Activated B cell treated with CpG ODN at 0.5 μM for 24 hours (primary cell): ENCODE results near the gene DUS1L. TPM values are rescaled to one million over a fixed set of nuclear protein-coding genes. Genes with fewer than 3 reads are reported as not detected.

Source experiments
- ATAC-seq: fragments of 200-7000 bp; cut with Tn5 transposase; one replicate; pipeline ENCODE4 v1.10.0; 2021; ENCODE audit warnings: low read depth, mild to moderate bottlenecking, moderate library complexity
- CTCF ChIA-PET: fragments of 350-600 bp; sonication (Branson Sonifier 250); formaldehyde crosslinking; loops from one replicate; lab custom pipeline; 2021; ENCODE audit warnings: antibody characterized with exemption; lab: Charles Lee
- POLR2A ChIA-PET: fragments of 350-600 bp; sonication (Branson Sonifier 250); formaldehyde crosslinking; loops from one replicate; lab custom pipeline; 2021; ENCODE audit warnings: antibody characterized with exemption; lab: Charles Lee
- DNase-seq: peaks from one replicate; pipeline ENCODE4 v3.0.0; 2022
- H3K27ac Mint-ChIP-seq: one replicate; pipeline ENCODE4 v1.8.0; 2020; ENCODE audit warnings: mixed read lengths
- H3K27me3 Mint-ChIP-seq: one replicate; pipeline ENCODE4 v1.8.0; 2021; ENCODE audit warnings: mixed read lengths
- H3K36me3 Mint-ChIP-seq: one replicate; pipeline ENCODE4 v1.8.0; 2021; ENCODE audit warnings: low read depth, mixed read lengths
- H3K4me1 Mint-ChIP-seq: one replicate; pipeline ENCODE4 v1.8.0; 2021; ENCODE audit warnings: mixed read lengths
- H3K4me3 Mint-ChIP-seq: one replicate; pipeline ENCODE4 v1.8.0; 2020; ENCODE audit warnings: mild to moderate bottlenecking, mixed read lengths
- H3K9me3 Mint-ChIP-seq: one replicate; pipeline ENCODE4 v1.8.0; 2020; ENCODE audit warnings: mixed read lengths
- CTCF ChIP-seq: fragments of 200-600 bp; IDR thresholded peaks from one replicate; pipeline ENCODE4 v1.8.0; 2022; ENCODE audit warnings: antibody characterized with exemption, mild to moderate bottlenecking
- intact Hi-C: fragments of 100-400 bp; cut with micrococcal nuclease; formaldehyde crosslinking; loops from one replicate; pipeline ENCODE4 v1.15.1; 2024
- total RNA-seq: library from RNA; stranded (reverse); gene quantifications from 2 replicates; pipeline ENCODE4 v1.2.3, GENCODE V29; 2022

The DUS1L gene
- total RNA-seq, 1 donor from 2014 or later = 134 TPM

- peak overlapping the region; percentile 83 for H3K4me3 Mint-ChIP-seq
- ATAC-seq (peak; percentile 26), DNase-seq (no peak)
- no peak for TF ChIP-seq CTCF
- H3K9me3 Mint-ChIP-seq = no peaks in the 10 kb centered on the region
- peaks cover 17% of the 10 kb centered on the region for H3K4me1 Mint-ChIP-seq
- ChIA-PET POLR2A (interaction anchor here (1.4 to 4.2 kb wide), 5 partner anchors 13 to 28 kb away, joined by 3 to 30 read pairs (median 3); partner anchors contain the start of genes CENPX, DCXR and LRRC45), CTCF (interaction anchor here (1.7 kb wide), 1 partner anchor 13 kb away, joined by 4 read pairs; the partner anchor contains the start of gene DCXR)
- H3K27ac Mint-ChIP-seq = peak overlapping the region; percentile 78
- no peaks in the 10 kb centered on the region for H3K27me3 Mint-ChIP-seq
- H3K36me3 Mint-ChIP-seq = peaks cover 24% of the 10 kb centered on the region
- intact Hi-C loops = loop anchor here (1.0 kb wide), 3 partner anchors 14 to 47 kb away; partner anchors contain the start of genes DCXR, DUS1L and FASN
Observed at GRCh38 chr17:82050761-82051641, 14.6 kb downstream of the DUS1L start.

- no peaks in the 10 kb centered on the region for H3K27me3 Mint-ChIP-seq
- H3K27ac Mint-ChIP-seq = no peak overlapping the region
- H3K4me1 Mint-ChIP-seq = peaks cover 17% of the 10 kb centered on the region
- no peak for TF ChIP-seq CTCF
- CTCF ChIA-PET = interaction anchor here (1.2 to 1.7 kb wide), 2 partner anchors 13 to 19 kb away, joined by 3 to 4 read pairs; partner anchors contain the start of gene DCXR
- no peak for DNase-seq
- peaks cover 21% of the 10 kb centered on the region for H3K36me3 Mint-ChIP-seq
- peak overlapping the region; percentile 83 for H3K4me3 Mint-ChIP-seq
- POLR2A ChIA-PET = interaction anchor here (0.6 to 4.2 kb wide), 4 partner anchors 13 to 294 kb away, joined by 3 to 30 read pairs (median 6); partner anchors contain the start of gene DCXR
- intact Hi-C loops = no loop called here
- ATAC-seq = no peak
- no peaks in the 10 kb centered on the region for H3K9me3 Mint-ChIP-seq
Observed at GRCh38 chr17:82050152-82050760, 15.3 kb downstream of the DUS1L start.

GRCh38 chr17:82049521-82049971 lies 16.1 kb downstream of the DUS1L start:
- ATAC-seq = no peak
- H3K4me3 Mint-ChIP-seq = no peak overlapping the region
- POLR2A ChIA-PET = interaction anchor here (0.6 to 4.2 kb wide), 3 partner anchors 12 to 294 kb away, joined by 5 to 30 read pairs (median 6); partner anchors contain the start of gene DCXR

GRCh38 chr17:82049106-82049505 lies 16.5 kb downstream of the DUS1L start:
- DNase-seq = no peak
- no peak for TF ChIP-seq CTCF
- ChIA-PET CTCF (interaction anchor here (1.2 kb wide), 1 partner anchor 18 kb away, joined by 3 read pairs; no protein-coding TSS in a partner anchor), POLR2A (interaction anchor here (2.0 kb wide), 1 partner anchor 16 kb away, joined by 5 read pairs; no protein-coding TSS in a partner anchor)
- Mint-ChIP-seq H3K27me3 (no peaks in the 10 kb centered on the region), H3K27ac (no peak overlapping the region), H3K4me1 (peaks cover 17% of the 10 kb centered on the region), H3K9me3 (no peaks in the 10 kb centered on the region), H3K36me3 (peaks cover 15% of the 10 kb centered on the region), H3K4me3 (no peak overlapping the region)
- no peak for ATAC-seq
- intact Hi-C loops = no loop called here

More at GRCh38 chr17:82049521-82049971, 16.1 kb downstream of the DUS1L start:
- Mint-ChIP-seq H3K36me3 (peaks cover 15% of the 10 kb centered on the region), H3K27ac (no peak overlapping the region), H3K9me3 (no peaks in the 10 kb centered on the region), H3K27me3 (no peaks in the 10 kb centered on the region), H3K4me1 (peaks cover 17% of the 10 kb centered on the region)
- intact Hi-C loops = no loop called here
- CTCF ChIA-PET = interaction anchor here (1.2 kb wide), 1 partner anchor 19 kb away, joined by 3 read pairs; no protein-coding TSS in a partner anchor
- no peak for TF ChIP-seq CTCF
- no peak for DNase-seq
